ENCODE results near the gene CAST.

Gene CAST

GRCh38 chr5:96725257-96725656, 63.1 kb downstream of the CAST start:
- Histone ChIP-seq H3K9ac (ENCODE audit: low read length) (no peak overlapping the region), H3K4me3 (ENCODE audit: low read length) (no peak overlapping the region), H3K9me3 (ENCODE audit: control insufficient read depth, low read length) (no peaks in the 10 kb centered on the region), H3K27me3 (ENCODE audit: control insufficient read depth, insufficient read depth, low read length) (no peaks in the 10 kb centered on the region), H3K36me3 (ENCODE audit: control insufficient read depth, insufficient read depth, low read length) (no peaks in the 10 kb centered on the region), H3K4me1 (ENCODE audit: control insufficient read depth, insufficient read depth, low read length) (no peaks in the 10 kb centered on the region)

DNA sequence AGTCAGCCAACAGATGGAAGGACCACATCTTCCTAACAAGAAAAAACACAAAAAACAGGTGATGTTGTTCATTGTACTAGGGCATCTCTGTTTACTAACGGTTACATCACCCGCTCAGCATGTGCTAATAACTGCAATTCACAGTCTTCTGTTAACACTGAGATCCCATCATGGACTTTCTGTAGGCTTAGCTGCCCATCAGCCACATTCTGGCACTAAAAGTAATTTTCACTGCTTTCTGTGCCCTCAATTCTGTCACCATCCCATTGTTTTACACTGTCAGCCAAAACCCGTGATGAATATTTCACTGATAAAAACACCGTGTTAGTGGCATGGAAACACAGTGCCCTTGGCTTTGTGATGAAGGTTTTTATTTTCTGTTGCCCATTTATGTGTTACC, 64.6 kb downstream of the CAST start:
- H3K4me3 ChIP-seq (ENCODE audit: low read length) = no peak overlapping the region
- no peaks in the 10 kb centered on the region for H3K36me3 ChIP-seq (ENCODE audit: control insufficient read depth, insufficient read depth, low read length)
- no peaks in the 10 kb centered on the region for H3K4me1 ChIP-seq (ENCODE audit: control insufficient read depth, insufficient read depth, low read length)
- H3K27me3 ChIP-seq (ENCODE audit: control insufficient read depth, insufficient read depth, low read length) = no peaks in the 10 kb centered on the region
- no peak overlapping the region for H3K9ac ChIP-seq (ENCODE audit: low read length)
- no peaks in the 10 kb centered on the region for H3K9me3 ChIP-seq (ENCODE audit: control insufficient read depth, low read length)

DNA sequence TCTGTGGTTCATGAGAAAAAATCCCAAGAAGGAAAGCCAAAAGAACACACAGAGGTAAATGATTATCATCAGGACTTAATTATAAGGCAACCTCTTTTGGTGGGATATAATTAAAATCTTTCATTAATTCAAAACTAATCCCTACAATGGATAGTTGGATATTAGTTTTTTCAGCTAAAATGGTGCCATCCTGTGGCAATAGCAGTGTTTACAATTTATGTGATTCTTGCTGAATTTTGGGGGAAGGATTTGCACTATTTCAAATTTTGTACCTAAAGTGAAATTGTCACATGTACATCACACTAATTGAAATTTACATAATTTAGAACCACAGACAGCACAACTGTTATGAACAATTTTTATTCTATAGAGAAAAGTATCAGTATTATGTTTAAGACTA, 67.0 kb downstream of the CAST start:
- H3K4me1 ChIP-seq (ENCODE audit: control insufficient read depth, insufficient read depth, low read length) = peaks cover 6% of the 10 kb centered on the region

GRCh38 chr5:96730586-96730985, 68.4 kb downstream of the CAST start:
- Histone ChIP-seq H3K9ac (ENCODE audit: low read length) (no peak overlapping the region), H3K4me3 (ENCODE audit: low read length) (no peak overlapping the region), H3K27me3 (ENCODE audit: control insufficient read depth, insufficient read depth, low read length) (no peaks in the 10 kb centered on the region), H3K36me3 (ENCODE audit: control insufficient read depth, insufficient read depth, low read length) (no peaks in the 10 kb centered on the region), H3K4me1 (ENCODE audit: control insufficient read depth, insufficient read depth, low read length) (peaks cover 11% of the 10 kb centered on the region), H3K9me3 (ENCODE audit: control insufficient read depth, low read length) (no peaks in the 10 kb centered on the region)

More for the DNA sequence above, 67.0 kb downstream of the CAST start:
- H3K36me3 ChIP-seq (ENCODE audit: control insufficient read depth, insufficient read depth, low read length) = no peaks in the 10 kb centered on the region
- H3K9ac ChIP-seq (ENCODE audit: low read length) = no peak overlapping the region
- H3K27me3 ChIP-seq (ENCODE audit: control insufficient read depth, insufficient read depth, low read length) = no peaks in the 10 kb centered on the region
- no peaks in the 10 kb centered on the region for H3K9me3 ChIP-seq (ENCODE audit: control insufficient read depth, low read length)
- H3K4me3 ChIP-seq (ENCODE audit: low read length) = no peak overlapping the region

DNA sequence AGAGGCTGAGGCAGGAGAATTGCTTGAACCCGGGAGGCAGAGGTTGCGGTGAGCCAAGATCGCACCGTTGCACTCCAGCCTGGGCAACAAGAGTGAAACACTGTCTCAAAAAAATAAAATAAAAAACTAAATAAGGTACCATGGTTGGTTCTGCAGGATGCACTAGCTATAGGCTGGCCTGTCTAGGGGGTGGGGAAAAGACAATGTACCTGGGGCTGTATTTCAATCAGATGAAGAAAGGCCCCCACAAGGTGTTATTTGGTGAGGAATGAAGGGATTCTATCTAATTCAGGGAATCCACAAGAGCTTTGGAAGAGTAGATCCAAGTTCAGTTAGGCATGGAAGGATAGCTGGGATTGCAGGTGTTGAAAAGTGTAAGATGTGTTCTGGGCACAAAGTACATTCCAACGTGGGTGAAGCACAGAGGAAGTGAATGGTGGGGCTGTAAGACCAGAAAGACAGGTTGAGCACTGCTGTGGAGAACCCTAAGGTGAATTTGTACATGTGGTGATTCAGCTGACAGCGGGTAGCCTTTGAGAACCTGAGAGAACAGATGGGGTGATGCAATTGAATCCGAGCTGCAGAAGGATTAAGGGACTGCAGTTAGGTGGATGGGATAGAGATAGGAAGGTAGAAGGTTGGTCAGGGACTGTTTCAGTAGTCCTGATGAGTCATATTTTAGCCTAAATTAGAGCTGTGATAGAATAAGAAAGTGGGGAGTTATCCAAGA, 71.8 kb downstream of the CAST start:
- H3K9ac ChIP-seq (ENCODE audit: low read length) = no peak overlapping the region
- no peak overlapping the region for H3K4me3 ChIP-seq (ENCODE audit: low read length)
- H3K9me3 ChIP-seq (ENCODE audit: control insufficient read depth, low read length) = no peaks in the 10 kb centered on the region
- H3K36me3 ChIP-seq (ENCODE audit: control insufficient read depth, insufficient read depth, low read length) = no peaks in the 10 kb centered on the region
- peaks cover 11% of the 10 kb centered on the region for H3K4me1 ChIP-seq (ENCODE audit: control insufficient read depth, insufficient read depth, low read length)
- no peaks in the 10 kb centered on the region for H3K27me3 ChIP-seq (ENCODE audit: control insufficient read depth, insufficient read depth, low read length)

DNA sequence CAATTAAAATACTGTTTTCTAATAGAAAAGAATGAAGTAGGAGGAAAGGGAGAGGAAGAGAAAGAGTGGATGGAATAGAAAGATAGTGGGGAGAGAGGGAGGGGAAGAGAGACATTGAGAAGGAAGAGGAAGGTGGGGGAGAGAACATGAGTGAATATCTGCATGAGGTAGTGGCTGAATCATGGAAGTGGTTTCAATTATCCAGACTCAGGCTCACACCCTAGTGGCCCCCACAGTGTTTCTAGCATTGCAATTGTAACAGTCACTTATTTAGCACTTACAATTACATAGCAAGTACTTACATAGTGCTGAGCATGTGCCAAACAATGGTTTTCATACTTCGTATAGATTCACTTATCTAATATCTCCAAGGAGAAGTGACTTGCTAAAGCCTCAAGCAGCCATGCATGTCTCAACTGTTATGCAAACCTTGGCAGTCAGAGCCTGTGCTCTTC, 72.7 kb downstream of the CAST start:
- Histone ChIP-seq H3K4me3 (ENCODE audit: low read length) (no peak overlapping the region), H3K4me1 (ENCODE audit: control insufficient read depth, insufficient read depth, low read length) (peaks cover 11% of the 10 kb centered on the region), H3K27me3 (ENCODE audit: control insufficient read depth, insufficient read depth, low read length) (no peaks in the 10 kb centered on the region), H3K36me3 (ENCODE audit: control insufficient read depth, insufficient read depth, low read length) (no peaks in the 10 kb centered on the region), H3K9me3 (ENCODE audit: control insufficient read depth, low read length) (no peaks in the 10 kb centered on the region), H3K9ac (ENCODE audit: low read length) (no peak overlapping the region)

DNA sequence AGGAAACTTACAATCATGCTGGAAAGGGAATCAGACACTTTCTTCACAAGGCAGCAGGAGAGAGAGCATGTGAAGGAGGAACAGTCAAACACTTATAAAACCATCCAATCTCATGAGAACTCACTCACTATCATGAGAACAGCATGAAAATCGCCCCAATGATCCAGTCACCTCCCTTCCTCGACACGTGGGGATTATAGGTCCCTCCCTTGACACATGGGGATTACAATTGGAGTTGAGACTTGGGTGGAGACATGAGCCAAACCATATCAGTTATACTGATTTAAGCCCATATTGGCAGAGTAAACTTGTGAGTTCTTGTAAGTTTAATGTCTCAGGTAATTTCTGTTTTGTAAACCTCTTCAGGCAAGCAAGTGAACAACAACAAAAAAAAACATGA, 74.8 kb downstream of the CAST start:
- Histone ChIP-seq H3K4me3 (ENCODE audit: low read length) (no peak overlapping the region), H3K9me3 (ENCODE audit: control insufficient read depth, low read length) (no peaks in the 10 kb centered on the region), H3K4me1 (ENCODE audit: control insufficient read depth, insufficient read depth, low read length) (peaks cover 11% of the 10 kb centered on the region), H3K27me3 (ENCODE audit: control insufficient read depth, insufficient read depth, low read length) (no peaks in the 10 kb centered on the region), H3K9ac (ENCODE audit: low read length) (no peak overlapping the region), H3K36me3 (ENCODE audit: control insufficient read depth, insufficient read depth, low read length) (no peaks in the 10 kb centered on the region)

DNA sequence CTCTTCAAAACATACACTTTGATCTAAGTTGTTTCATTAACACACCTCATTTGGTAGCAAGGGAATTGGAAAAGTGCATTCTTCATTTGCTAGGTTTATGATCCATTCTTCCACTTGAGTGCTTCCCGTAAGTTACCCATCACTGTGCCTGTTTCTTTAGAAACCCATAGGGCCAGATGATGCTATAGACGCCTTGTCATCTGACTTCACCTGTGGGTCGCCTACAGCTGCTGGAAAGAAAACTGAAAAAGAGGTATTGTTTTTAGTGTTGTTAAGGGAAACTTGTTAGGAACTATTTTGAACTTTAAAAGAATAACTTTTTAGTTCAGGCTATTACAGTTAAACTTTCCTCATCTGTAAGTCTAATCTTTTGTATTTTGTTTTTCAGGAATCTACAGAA, 78.9 kb downstream of the CAST start:
- no peak overlapping the region for H3K4me3 ChIP-seq (ENCODE audit: low read length)
- H3K27me3 ChIP-seq (ENCODE audit: control insufficient read depth, insufficient read depth, low read length) = no peaks in the 10 kb centered on the region
- no peak overlapping the region for H3K9ac ChIP-seq (ENCODE audit: low read length)
- H3K9me3 ChIP-seq (ENCODE audit: control insufficient read depth, low read length) = no peaks in the 10 kb centered on the region
- peaks cover 6% of the 10 kb centered on the region for H3K36me3 ChIP-seq (ENCODE audit: control insufficient read depth, insufficient read depth, low read length)
- H3K4me1 ChIP-seq (ENCODE audit: control insufficient read depth, insufficient read depth, low read length) = no peaks in the 10 kb centered on the region

DNA sequence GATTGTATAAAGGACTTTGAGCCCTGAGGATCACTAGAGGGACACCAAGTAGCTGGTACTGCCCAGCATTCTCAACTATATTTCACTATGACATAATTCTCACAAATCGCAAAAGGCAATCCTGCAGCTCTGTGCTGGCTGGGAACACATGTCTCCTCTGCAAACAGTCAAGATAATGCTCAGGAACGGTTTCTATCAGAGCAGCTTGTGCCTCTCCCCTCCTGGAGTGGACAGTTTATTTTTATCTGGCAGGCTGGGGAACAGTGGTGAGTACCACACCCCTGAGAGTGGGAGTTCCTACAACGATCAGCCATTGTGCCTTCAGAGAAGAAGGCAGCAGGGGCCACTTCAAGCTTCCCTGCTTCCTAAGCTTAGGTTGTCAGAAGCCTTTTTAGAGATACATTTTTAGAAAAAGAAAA, 79.7 kb downstream of the CAST start:
- Histone ChIP-seq H3K36me3 (ENCODE audit: control insufficient read depth, insufficient read depth, low read length) (peaks cover 6% of the 10 kb centered on the region), H3K4me1 (ENCODE audit: control insufficient read depth, insufficient read depth, low read length) (no peaks in the 10 kb centered on the region), H3K27me3 (ENCODE audit: control insufficient read depth, insufficient read depth, low read length) (no peaks in the 10 kb centered on the region), H3K4me3 (ENCODE audit: low read length) (no peak overlapping the region), H3K9me3 (ENCODE audit: control insufficient read depth, low read length) (no peaks in the 10 kb centered on the region), H3K9ac (ENCODE audit: low read length) (no peak overlapping the region)

GRCh38 chr5:96742538-96742937, 80.4 kb downstream of the CAST start:
- Histone ChIP-seq H3K36me3 (ENCODE audit: control insufficient read depth, insufficient read depth, low read length) (peaks cover 6% of the 10 kb centered on the region), H3K4me1 (ENCODE audit: control insufficient read depth, insufficient read depth, low read length) (no peaks in the 10 kb centered on the region), H3K27me3 (ENCODE audit: control insufficient read depth, insufficient read depth, low read length) (no peaks in the 10 kb centered on the region), H3K4me3 (ENCODE audit: low read length) (no peak overlapping the region), H3K9ac (ENCODE audit: low read length) (no peak overlapping the region), H3K9me3 (ENCODE audit: control insufficient read depth, low read length) (no peaks in the 10 kb centered on the region)

- Histone ChIP-seq H3K4me1 (ENCODE audit: control insufficient read depth, insufficient read depth, low read length) (no peaks in the 10 kb centered on the region), H3K4me3 (ENCODE audit: low read length) (no peak overlapping the region), H3K36me3 (ENCODE audit: control insufficient read depth, insufficient read depth, low read length) (peaks cover 6% of the 10 kb centered on the region), H3K9me3 (ENCODE audit: control insufficient read depth, low read length) (no peaks in the 10 kb centered on the region), H3K27me3 (ENCODE audit: control insufficient read depth, insufficient read depth, low read length) (no peaks in the 10 kb centered on the region), H3K9ac (ENCODE audit: low read length) (no peak overlapping the region)
Observed at GRCh38 chr5:96743065-96743768, 81.0 kb downstream of the CAST start.

GRCh38 chr5:96743805-96744204, 81.6 kb downstream of the CAST start:
- no peaks in the 10 kb centered on the region for H3K4me1 ChIP-seq (ENCODE audit: control insufficient read depth, insufficient read depth, low read length)

More at GRCh38 chr5:96743805-96744204, 81.6 kb downstream of the CAST start:
- H3K9ac ChIP-seq (ENCODE audit: low read length) = no peak overlapping the region
- H3K9me3 ChIP-seq (ENCODE audit: control insufficient read depth, low read length) = no peaks in the 10 kb centered on the region
- no peak overlapping the region for H3K4me3 ChIP-seq (ENCODE audit: low read length)
- H3K36me3 ChIP-seq (ENCODE audit: control insufficient read depth, insufficient read depth, low read length) = peaks cover 7% of the 10 kb centered on the region
- H3K27me3 ChIP-seq (ENCODE audit: control insufficient read depth, insufficient read depth, low read length) = no peaks in the 10 kb centered on the region

Measured in mucosa of stomach (tissue), 1 donor.